ENCODE data around the gene TAGAP.

- TF ChIP-seq GABPA (IDR thresholded peaks at IDR 0.05; ENCODE audit: low read depth) = no peak
- TF ChIP-seq EZH2 (IDR thresholded peaks at IDR 0.05; ENCODE audit: borderline replicate concordance, control insufficient read depth, low read depth, low read length) = no peak
- TF ChIP-seq E2F8 (IDR thresholded peaks at IDR 0.05; ENCODE audit: low read depth, partially characterized antibody) = no peak
- TF ChIP-seq CTCF (IDR thresholded peaks at IDR 0.05 in 2 of 3, conservative IDR thresholded peaks at IDR 0.05 in 1 of 3; ENCODE audit: control insufficient read depth in 2 of 3, extremely low read depth in 1 of 3, insufficient read depth in 1 of 3, low read depth in 3 of 3, low read length in 3 of 3) = no peak
- no peak for TF ChIP-seq EGR1 (IDR thresholded peaks at IDR 0.05; ENCODE audit: borderline replicate concordance in 1 of 2, low read depth in 2 of 2, low read length in 2 of 2)
- TF ChIP-seq NR2C1 (IDR thresholded peaks at IDR 0.05) = no peak
- no peak for TF ChIP-seq POLR2A (IDR thresholded peaks at IDR 0.05; ENCODE audit: low read depth, low read length)
- no peak for TF ChIP-seq TCF3 (IDR thresholded peaks at IDR 0.05; ENCODE audit: borderline replicate concordance, insufficient read depth, low read depth, low read length)
- TF ChIP-seq RAD21 (IDR thresholded peaks at IDR 0.05; ENCODE audit: insufficient read depth, low read depth, low read length) = no peak
- no peak for TF ChIP-seq BHLHE40 (IDR thresholded peaks at IDR 0.05; ENCODE audit: borderline replicate concordance in 1 of 2, low read depth in 2 of 2, low read length in 1 of 2)
- no peak for TF ChIP-seq SREBF2 (IDR thresholded peaks at IDR 0.05; ENCODE audit: low read length)
- TF ChIP-seq PBX3 (IDR thresholded peaks at IDR 0.05; ENCODE audit: insufficient replicate concordance, low read depth, low read length) = no peak
These were observed 30.9 kb upstream of the TAGAP start for GRCh38 chr6:159075506-159076228.
